Thyroid gland (tissue), 4 donors: ENCODE results near the gene RRN3. TPM values are rescaled to one million over a fixed set of nuclear protein-coding genes. Genes with fewer than 3 reads are reported as not detected.
"Not testable (repeated sequence)": the region's sequence is repeated elsewhere in the genome, so short reads cannot be mapped to it uniquely, and the experiment has no call there.

Experiments
- DNase-seq, 2 donors: peaks; one replicate each; pipeline ENCODE4 v3.0.0-alpha.2; 2019
- H3K27ac ChIP-seq, 3 donors: fragments of 200-600 bp; sonication (generic); 1 replicate in 2 of 3; 2 replicates in 1 of 3; pipeline ENCODE4 v1.5.1; 2016 to 2019; ENCODE audit warnings: mild to moderate bottlenecking in 1 of 3, moderate library complexity in 1 of 3
- H3K27me3 ChIP-seq: fragments of 200-600 bp; sonication (generic); one replicate; pipeline ENCODE4 v1.5.1; 2019
- H3K36me3 ChIP-seq, 2 donors: fragments of 200-600 bp; sonication (generic); one replicate each; pipeline ENCODE4 v1.5.1; 2016 to 2019
- H3K4me1 ChIP-seq, 2 donors: fragments of 200-600 bp; sonication (generic); one replicate each; pipeline ENCODE4 v1.5.1; 2017 to 2019
- H3K4me3 ChIP-seq, 3 donors: fragments of 200-600 bp; sonication (generic); replicated peaks in 1 of 3; 1 replicate in 2 of 3; 2 replicates in 1 of 3; pipeline ENCODE4 v1.5.1; 2016; ENCODE audit warnings: mild to moderate bottlenecking in 1 of 3
- H3K9me3 ChIP-seq: fragments of 200-600 bp; sonication (generic); one replicate; pipeline ENCODE4 v1.5.1; 2017
- POLR2A ChIP-seq, 2 donors: fragments of 450-650 bp; IDR thresholded peaks; one replicate each; pipeline ENCODE4 v1.6.1; 2017; ENCODE audit warnings: antibody characterized with exemption in 2 of 2, mild to moderate bottlenecking in 2 of 2, moderate library complexity in 1 of 2
- WGBS, 2 donors: methylation state at CpG; one replicate each; pipeline ENCODE4 v1.1.5; 2017; 5-methylcytosine and 5-hydroxymethylcytosine counted together
- intact Hi-C: fragments of 100-400 bp; cut with DNase I; formaldehyde crosslinking; loops from one replicate; pipeline ENCODE4 v1.15.1; 2023
- total RNA-seq, 4 donors: library from RNA; depleted of rRNA; stranded (reverse); fragments of >200 nt; gene quantifications; one replicate each; pipeline ENCODE4 v1.2.3, GENCODE V29; 2016
- TF ChIP-seq, protein P1 (sequence below), 6 experiments: fragments of 200-600 bp in 3 of 6; fragments of 450-650 bp in 3 of 6; sonication (generic) in 3 of 6; IDR thresholded peaks; one replicate each; pipeline ENCODE4 v1.5.1; 2016 to 2019; ENCODE audit warnings: antibody characterized with exemption in 6 of 6, mild to moderate bottlenecking in 2 of 6, inconsistent platforms in 1 of 6, moderate library complexity in 1 of 6

The RRN3 gene
- total RNA-seq, 4 donors from 2014 or later = 27.7 to 31.8 (median 30.7) TPM

DNA sequence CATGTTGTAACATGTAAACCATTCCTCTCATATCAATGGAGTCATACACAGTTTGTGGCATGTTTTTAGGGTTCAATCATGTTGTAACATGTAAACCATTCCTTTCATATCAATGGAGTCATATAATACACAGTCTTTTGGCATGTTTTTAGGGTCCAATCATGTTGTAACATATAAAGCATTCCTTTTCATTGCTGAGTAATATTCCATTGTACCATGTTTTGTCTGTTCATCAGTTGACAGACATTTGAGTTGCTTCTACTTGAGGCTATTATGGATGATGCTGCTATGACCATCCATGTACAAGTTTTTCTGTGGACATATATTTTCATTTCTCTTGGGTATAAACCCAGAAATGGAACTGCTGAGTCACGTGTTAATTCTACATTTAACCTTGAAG is 13.2 kb downstream of the RRN3 start:
- H3K27me3 ChIP-seq, H3K4me3 ChIP-seq, H3K27ac ChIP-seq, DNase-seq, intact Hi-C loops, H3K9me3 ChIP-seq, H3K4me1 ChIP-seq: not testable (repeated sequence)
- H3K36me3 ChIP-seq = peaks cover 14 to 30% of the 10 kb centered on the region in 2 donors
- WGBS, 2 donors = 42 to 98% methylated on average over 1 of the region's 1 CpG

DNA sequence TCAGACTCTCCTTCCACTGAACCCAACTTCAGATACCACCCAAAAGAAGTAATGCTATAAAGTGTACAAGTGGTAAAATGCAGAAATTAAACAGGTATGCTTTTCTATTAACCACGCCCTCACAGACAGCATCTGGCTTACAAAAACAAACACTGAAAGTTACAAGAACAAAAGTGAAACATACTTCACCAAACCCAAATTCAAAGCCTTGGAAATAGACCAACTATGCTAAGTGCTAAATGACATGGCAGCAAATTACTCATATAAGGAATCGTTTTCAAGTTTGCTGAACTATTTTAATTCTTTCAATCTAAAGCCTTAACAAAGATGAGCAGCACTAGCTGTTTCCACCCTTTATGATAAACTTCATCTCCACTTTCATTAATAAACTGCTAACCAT is 17.9 kb downstream of the RRN3 start:
- H3K4me3 ChIP-seq, H3K9me3 ChIP-seq, H3K27me3 ChIP-seq, H3K27ac ChIP-seq, H3K4me1 ChIP-seq, DNase-seq, intact Hi-C loops: not testable (repeated sequence)
- 72 to 84% methylated on average over 2 of the region's 2 CpGs for WGBS, 2 donors
- peaks cover 17 to 32% of the 10 kb centered on the region in 2 donors for H3K36me3 ChIP-seq

DNA sequence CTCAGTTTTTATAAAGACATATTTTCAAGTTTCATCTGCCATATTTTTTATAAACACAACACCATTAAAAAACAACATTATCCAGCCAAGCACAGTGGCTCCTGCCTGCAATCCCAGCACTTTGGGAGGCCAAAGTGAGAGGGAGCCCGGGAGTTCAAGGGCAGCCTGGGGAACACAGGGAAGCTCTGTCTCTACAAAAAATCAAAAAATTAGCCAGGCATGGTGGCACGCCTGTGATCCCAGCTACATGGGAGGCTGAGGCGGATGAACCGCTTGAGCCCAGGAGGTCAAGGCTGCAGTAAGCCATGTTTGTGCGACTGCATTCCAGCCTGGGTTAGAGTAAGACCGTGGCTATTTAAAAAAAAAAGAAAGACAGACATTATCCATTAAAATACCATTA is 21.0 kb downstream of the RRN3 start:
- no peak for DNase-seq
- H3K27me3 ChIP-seq = no peaks in the 10 kb centered on the region
- no peak overlapping the region for H3K4me3 ChIP-seq
- TF ChIP-seq, protein P1, sequence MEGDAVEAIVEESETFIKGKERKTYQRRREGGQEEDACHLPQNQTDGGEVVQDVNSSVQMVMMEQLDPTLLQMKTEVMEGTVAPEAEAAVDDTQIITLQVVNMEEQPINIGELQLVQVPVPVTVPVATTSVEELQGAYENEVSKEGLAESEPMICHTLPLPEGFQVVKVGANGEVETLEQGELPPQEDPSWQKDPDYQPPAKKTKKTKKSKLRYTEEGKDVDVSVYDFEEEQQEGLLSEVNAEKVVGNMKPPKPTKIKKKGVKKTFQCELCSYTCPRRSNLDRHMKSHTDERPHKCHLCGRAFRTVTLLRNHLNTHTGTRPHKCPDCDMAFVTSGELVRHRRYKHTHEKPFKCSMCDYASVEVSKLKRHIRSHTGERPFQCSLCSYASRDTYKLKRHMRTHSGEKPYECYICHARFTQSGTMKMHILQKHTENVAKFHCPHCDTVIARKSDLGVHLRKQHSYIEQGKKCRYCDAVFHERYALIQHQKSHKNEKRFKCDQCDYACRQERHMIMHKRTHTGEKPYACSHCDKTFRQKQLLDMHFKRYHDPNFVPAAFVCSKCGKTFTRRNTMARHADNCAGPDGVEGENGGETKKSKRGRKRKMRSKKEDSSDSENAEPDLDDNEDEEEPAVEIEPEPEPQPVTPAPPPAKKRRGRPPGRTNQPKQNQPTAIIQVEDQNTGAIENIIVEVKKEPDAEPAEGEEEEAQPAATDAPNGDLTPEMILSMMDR (IDR thresholded peaks at IDR 0.05) = no peak
- TF ChIP-seq POLR2A (IDR thresholded peaks at IDR 0.05) = no peak
- H3K4me1 ChIP-seq = peaks cover 0 to 7% of the 10 kb centered on the region in 2 donors
- no peaks in the 10 kb centered on the region for H3K9me3 ChIP-seq
- H3K36me3 ChIP-seq = peaks cover 21 to 38% of the 10 kb centered on the region in 2 donors
- 83 to 86% methylated on average over 6 of the region's 6 CpGs for WGBS, 2 donors
- peak overlapping the region in 2 of 3 donors; percentile 3 to 17 for H3K27ac ChIP-seq
- intact Hi-C loops = no loop called here

DNA sequence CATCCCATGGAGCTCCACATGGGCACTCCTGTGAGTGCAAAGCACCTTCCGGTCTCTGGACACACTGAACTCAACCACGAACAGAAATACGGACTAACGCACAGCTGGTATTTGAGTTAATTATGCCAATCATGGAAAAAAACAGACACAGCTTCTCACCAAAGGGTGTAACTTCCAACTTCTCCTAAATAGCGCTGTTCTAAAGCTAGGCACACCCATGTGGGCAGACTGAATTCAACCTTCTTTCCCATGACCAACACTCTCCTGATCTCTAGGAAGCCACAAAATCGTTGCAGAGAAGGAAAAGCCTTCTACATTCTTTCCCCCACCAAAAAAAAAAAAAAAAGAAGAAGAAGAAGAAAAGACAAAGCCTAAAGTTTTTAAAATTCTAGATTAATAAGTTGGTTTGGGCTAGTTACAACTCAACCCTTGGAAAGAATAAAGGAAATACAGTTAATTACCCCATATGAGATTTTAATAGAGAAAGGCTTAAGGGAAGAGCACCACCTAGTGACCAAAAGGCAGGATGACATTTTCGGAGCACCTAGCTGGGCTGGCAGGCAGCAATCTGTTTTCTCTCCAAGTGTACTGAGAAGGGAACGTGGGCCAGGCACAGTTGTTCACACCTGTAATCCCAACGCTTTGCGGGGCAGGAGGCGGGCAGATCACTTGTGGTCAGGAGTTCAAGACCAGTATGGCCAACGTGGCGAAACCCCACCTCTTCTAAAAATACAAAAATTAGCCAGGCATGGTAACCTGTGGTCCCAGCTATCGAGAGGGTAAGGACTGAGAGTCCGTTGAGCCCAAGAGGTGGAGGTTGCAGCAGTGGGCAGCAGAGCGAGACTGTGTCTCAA is 21.9 kb downstream of the RRN3 start:
- 25 to 46% methylated on average over 10 to 12 of the region's 16 CpGs for WGBS, 2 donors

DNA sequence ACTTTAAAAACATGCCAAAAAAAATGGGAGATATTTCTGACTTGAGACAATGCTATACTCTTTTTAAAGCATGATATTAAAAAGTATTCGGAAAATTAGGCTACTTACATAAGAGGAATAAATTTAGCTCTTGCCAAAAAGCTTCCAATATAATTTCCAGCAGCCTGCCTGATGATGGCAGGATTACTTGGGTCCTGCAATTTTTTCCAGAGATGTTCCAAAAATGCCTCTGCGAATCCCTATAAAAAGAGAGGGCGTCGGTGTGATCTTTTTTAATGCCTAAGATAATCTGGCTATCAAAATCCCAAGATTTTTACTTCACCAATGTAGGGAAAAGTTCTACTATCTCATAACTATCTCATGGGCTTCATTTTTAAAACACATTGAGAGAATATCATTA is 23.1 kb downstream of the RRN3 start:
- peaks cover 21 to 38% of the 10 kb centered on the region in 2 donors for H3K36me3 ChIP-seq
- H3K27me3 ChIP-seq, H3K9me3 ChIP-seq, DNase-seq, H3K4me1 ChIP-seq, H3K4me3 ChIP-seq, intact Hi-C loops: not testable (repeated sequence)
- WGBS, 2 donors = 76 to 77% methylated on average over 4 of the region's 4 CpGs
- peak overlapping the region in 2 of 3 donors; percentile 17 to 33 for H3K27ac ChIP-seq

More for the DNA sequence above, 21.9 kb downstream of the RRN3 start:
- H3K4me3 ChIP-seq, H3K4me1 ChIP-seq, H3K27me3 ChIP-seq, H3K9me3 ChIP-seq, intact Hi-C loops: not testable (repeated sequence)
- peak; percentile 39 to 41 for DNase-seq
- Histone ChIP-seq H3K27ac (peak overlapping the region in 2 of 3 donors; percentile 3 to 17), H3K36me3 (peaks cover 21 to 38% of the 10 kb centered on the region in 2 donors)
- TF ChIP-seq, protein P1 (IDR thresholded peaks at IDR 0.05) = peak in 2 of 6 experiments; percentile 7 to 23

DNA sequence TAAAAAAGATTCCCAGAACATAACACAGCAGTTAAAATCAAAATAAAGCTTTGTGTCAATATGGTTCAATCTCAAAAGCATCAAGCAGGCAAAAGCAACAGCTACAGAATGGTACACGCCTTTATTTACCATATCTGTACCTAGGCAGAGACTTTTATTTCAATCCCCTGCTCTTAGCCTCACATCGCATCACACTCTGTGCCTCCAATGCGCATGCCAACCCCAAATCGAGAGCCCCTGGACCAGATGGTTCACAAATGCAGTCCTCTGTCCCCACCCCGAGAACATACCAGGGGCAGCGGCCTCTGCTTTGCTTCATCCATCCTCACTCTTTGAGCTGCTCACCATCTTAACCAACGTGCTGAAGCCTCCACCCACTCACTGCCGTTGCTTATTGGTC is 27.4 kb downstream of the RRN3 start:
- intact Hi-C loops, DNase-seq, H3K27ac ChIP-seq, H3K4me3 ChIP-seq, H3K27me3 ChIP-seq, H3K9me3 ChIP-seq, H3K4me1 ChIP-seq: not testable (repeated sequence)
- 93 to 94% methylated on average over 8 of the region's 8 CpGs for WGBS, 2 donors
- H3K36me3 ChIP-seq = peaks cover 29 to 51% of the 10 kb centered on the region in 2 donors

DNA sequence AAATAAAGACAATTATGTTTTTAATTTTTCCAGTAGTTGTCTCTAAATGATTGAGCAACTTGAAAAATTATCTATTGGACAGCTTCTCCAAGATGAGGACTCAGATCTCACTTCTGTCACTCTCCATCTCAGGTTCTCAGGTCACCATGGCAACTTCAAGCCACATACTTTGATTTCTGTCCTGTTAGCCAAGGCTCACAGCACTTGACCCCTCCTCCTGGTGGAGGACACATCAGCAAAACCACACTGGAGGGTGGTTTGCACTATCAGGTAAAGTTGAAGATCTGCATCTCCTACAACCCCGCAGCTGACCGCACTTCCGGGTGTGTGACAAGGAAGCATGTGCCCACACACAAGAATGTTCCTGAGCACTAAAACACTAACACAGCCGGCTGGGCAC is 28.1 kb downstream of the RRN3 start:
- DNase-seq, H3K27ac ChIP-seq, H3K4me3 ChIP-seq, H3K9me3 ChIP-seq, intact Hi-C loops, H3K27me3 ChIP-seq, H3K4me1 ChIP-seq: not testable (repeated sequence)
- H3K36me3 ChIP-seq = peaks cover 37 to 58% of the 10 kb centered on the region in 2 donors
- WGBS, 2 donors = 100% methylated on average over 1 of the region's 4 CpGs

DNA sequence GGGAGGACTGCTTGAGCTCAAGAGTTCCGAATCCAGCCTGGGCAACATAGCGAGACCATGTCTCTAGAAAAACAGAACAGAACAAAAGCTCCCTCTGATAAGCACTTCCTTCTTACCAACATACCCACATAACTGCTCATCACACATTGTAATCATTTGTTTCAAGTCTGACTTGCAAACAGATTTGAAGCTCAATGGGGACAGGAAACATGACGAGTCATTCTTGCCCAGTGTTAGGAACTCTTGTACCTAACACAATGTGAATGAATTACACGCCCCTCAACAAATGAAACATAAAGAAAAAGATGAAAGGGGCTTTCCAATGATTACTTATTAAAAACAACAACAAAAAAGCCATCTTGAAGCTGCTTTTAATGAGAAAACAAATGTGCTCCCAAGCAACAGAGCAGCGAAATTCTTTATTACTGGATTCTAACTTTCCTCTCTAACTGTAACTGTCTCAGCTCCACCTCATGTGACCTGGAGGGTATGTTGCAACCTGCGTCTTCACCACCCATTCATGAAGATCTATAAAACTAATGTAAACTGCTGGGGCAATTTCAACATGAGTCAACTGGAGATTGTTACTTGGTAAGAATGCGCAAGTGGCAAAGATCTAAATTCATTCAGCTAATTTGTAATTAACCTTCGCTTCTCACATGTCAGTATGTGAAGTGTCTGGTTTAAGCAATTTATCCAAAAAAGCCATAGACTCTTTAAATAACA is 31.8 kb downstream of the RRN3 start:
- peaks cover 39 to 53% of the 10 kb centered on the region in 2 donors for H3K36me3 ChIP-seq

More for the DNA sequence above, 31.8 kb downstream of the RRN3 start:
- H3K4me1 ChIP-seq, H3K4me3 ChIP-seq, H3K27ac ChIP-seq, intact Hi-C loops, H3K27me3 ChIP-seq, DNase-seq, H3K9me3 ChIP-seq: not testable (repeated sequence)
- WGBS, 2 donors = 96 to 97% methylated on average over 8 of the region's 8 CpGs
